H1 (cell line): ENCODE results near the gene GJE1. TPM values are rescaled to one million over a fixed set of nuclear protein-coding genes. Genes with fewer than 3 reads are reported as not detected.

Source experiments
- CTCF ChIA-PET: fragments of 300-600 bp; sonication (Branson Sonifier 250); formaldehyde crosslinking; loops from one replicate; lab custom pipeline; 2021; ENCODE audit not compliant: partially characterized antibody; lab: Charles Lee
- POLR2A ChIA-PET: fragments of 300-600 bp; sonication (Branson Sonifier 250); formaldehyde crosslinking; loops from one replicate; lab custom pipeline; 2021; ENCODE audit warnings: inconsistent platforms; ENCODE audit not compliant: partially characterized antibody; lab: Charles Lee
- DNase-seq, 2 experiments: peaks; one replicate each; pipeline versions ENCODE4 v3.0.0 to v3.0.0-alpha.2; 2010 to 2022; ENCODE audit warnings: low spot score in 2 of 2, low read depth in 1 of 2, mixed read lengths in 1 of 2
- FAIRE-seq: peaks from 2 replicates; lab custom pipeline; 2011; peaks lifted over from hg19 to GRCh38; lab: Jason Lieb, UNC
- H2AFZ ChIP-seq: 2 replicates; pipeline ENCODE4 v1.8.1; 2012; ENCODE audit warnings: low read length, inconsistent platforms
- H2AK5ac ChIP-seq: 2 replicates; pipeline ENCODE4 v1.6.1; 2013; ENCODE audit warnings: low read depth, low read length
- H2BK120ac ChIP-seq: replicated peaks from 2 replicates; pipeline ENCODE3; 2013; ENCODE audit warnings: low read depth, low read length, inconsistent platforms
- H2BK12ac ChIP-seq: 2 replicates; pipeline ENCODE4 v1.6.1; 2013; ENCODE audit warnings: low read depth, low read length
- H2BK15ac ChIP-seq: 2 replicates; pipeline ENCODE4 v1.6.1; 2013; ENCODE audit warnings: low read length
- H2BK20ac ChIP-seq: 2 replicates; pipeline ENCODE4 v1.6.1; 2013; ENCODE audit warnings: low read length
- H2BK5ac ChIP-seq: 2 replicates; pipeline ENCODE4 v1.6.1; 2013; ENCODE audit warnings: low read depth, low read length
- H3K14ac ChIP-seq: 2 replicates; pipeline ENCODE4 v1.6.1; 2013; ENCODE audit warnings: inconsistent platforms; ENCODE audit not compliant: insufficient read length
- H3K18ac ChIP-seq: 2 replicates; pipeline ENCODE4 v1.6.1; 2013; ENCODE audit warnings: low read length; ENCODE audit errors: extremely low read depth
- H3K23ac ChIP-seq: 2 replicates; pipeline ENCODE4 v1.6.1; 2013; ENCODE audit warnings: inconsistent platforms; ENCODE audit not compliant: insufficient read length
- H3K23me2 ChIP-seq: 2 replicates; pipeline ENCODE4 v1.6.1; 2013; ENCODE audit warnings: low read depth, low read length
- H3K27ac ChIP-seq: 2 replicates; pipeline ENCODE4 v1.6.1; 2011; ENCODE audit warnings: low read depth, low read length, inconsistent platforms
- H3K27me3 ChIP-seq, 4 experiments: replicated peaks in 1 of 4; 1 replicate in 1 of 4; 2 replicates in 3 of 4; pipeline versions ENCODE4 v1.6.1 to v1.8.1; 2011 to 2013; ENCODE audit warnings: low read length in 3 of 4, mild to moderate bottlenecking in 3 of 4, inconsistent platforms in 2 of 4, mixed read lengths in 2 of 4, moderate library complexity in 1 of 4; ENCODE audit not compliant: control insufficient read depth in 3 of 4, insufficient read depth in 3 of 4; ENCODE audit errors: extremely low read depth in 1 of 4
- H3K36me3 ChIP-seq, 4 experiments: 2 replicates each; pipeline versions ENCODE4 v1.6.1 to v1.8.1; 2011 to 2013; ENCODE audit warnings: mild to moderate bottlenecking in 4 of 4, low read length in 3 of 4, moderate library complexity in 2 of 4, control low read depth in 1 of 4, inconsistent platforms in 1 of 4; ENCODE audit not compliant: insufficient read depth in 4 of 4, control insufficient read depth in 2 of 4
- H3K4ac ChIP-seq: replicated peaks from 2 replicates; pipeline ENCODE3; 2013; ENCODE audit warnings: low read length, low read depth, mixed read lengths, inconsistent platforms; ENCODE audit not compliant: insufficient read length
- H3K4me1 ChIP-seq, 4 experiments: replicated peaks in 1 of 4; 1 replicate in 1 of 4; 2 replicates in 3 of 4; pipeline versions ENCODE4 v1.6.1 to v1.8.1; 2011 to 2013; ENCODE audit warnings: low read length in 3 of 4, inconsistent platforms in 2 of 4, mixed read lengths in 1 of 4; ENCODE audit not compliant: insufficient read depth in 4 of 4, control insufficient read depth in 3 of 4
- H3K4me2 ChIP-seq, 2 experiments: 2 replicates each; pipeline versions ENCODE4 v1.6.1 to v1.8.1; 2011 to 2013; ENCODE audit warnings: low read depth in 2 of 2, low read length in 2 of 2, control low read depth in 1 of 2, inconsistent platforms in 1 of 2, mild to moderate bottlenecking in 1 of 2; ENCODE audit not compliant: insufficient read depth in 1 of 2
- H3K4me3 ChIP-seq, 4 experiments: fragments of 200-600, 300-600 bp in 1 of 4; sonication (generic), shearing (Covaris generic), sonication (Bioruptor Twin) in 1 of 4; 2 replicates each; pipeline versions ENCODE4 v1.5.1 to v1.8.1; 2011 to 2016; ENCODE audit warnings: low read length in 4 of 4, low read depth in 3 of 4, control low read depth in 2 of 4, inconsistent platforms in 2 of 4, mild to moderate bottlenecking in 2 of 4, mixed read lengths in 1 of 4, moderate library complexity in 1 of 4; ENCODE audit not compliant: insufficient read depth in 2 of 4; ENCODE audit errors: extremely low read depth in 1 of 4
- H3K56ac ChIP-seq: replicated peaks from 2 replicates; pipeline ENCODE3; 2013; ENCODE audit warnings: low read depth, mild to moderate bottlenecking, mixed read lengths, low read length, inconsistent platforms; ENCODE audit not compliant: insufficient read length
- H3K79me1 ChIP-seq: 2 replicates; pipeline ENCODE4 v1.6.1; 2013; ENCODE audit warnings: low read depth, low read length, control low read depth
- H3K79me2 ChIP-seq, 2 experiments: 2 replicates each; pipeline versions ENCODE4 v1.6.1 to v1.8.1; 2012 to 2013; ENCODE audit warnings: low read length in 2 of 2, mild to moderate bottlenecking in 2 of 2, inconsistent platforms in 1 of 2; ENCODE audit not compliant: insufficient read depth in 2 of 2, control insufficient read depth in 1 of 2
- H3K9ac ChIP-seq, 4 experiments: replicated peaks in 1 of 4; 1 replicate in 1 of 4; 2 replicates in 3 of 4; pipeline versions ENCODE4 v1.6.1 to v1.8.1; 2011 to 2013; ENCODE audit warnings: low read depth in 3 of 4, low read length in 3 of 4, control low read depth in 2 of 4, mild to moderate bottlenecking in 2 of 4, moderate library complexity in 2 of 4, inconsistent platforms in 1 of 4; ENCODE audit errors: extremely low read depth in 1 of 4
- H3K9me3 ChIP-seq, 2 experiments: 2 replicates each; pipeline versions ENCODE4 v1.6.1 to v1.8.1; 2012 to 2013; ENCODE audit warnings: mild to moderate bottlenecking in 2 of 2, moderate library complexity in 2 of 2, control low read depth in 1 of 2, inconsistent platforms in 1 of 2, low read depth in 1 of 2, low read length in 1 of 2, mixed read lengths in 1 of 2; ENCODE audit not compliant: insufficient read depth in 2 of 2
- H4K20me1 ChIP-seq, 2 experiments: replicated peaks in 1 of 2; 2 replicates each; pipeline versions ENCODE3 to v1.8.1; 2011 to 2013; ENCODE audit warnings: inconsistent platforms in 2 of 2, low read length in 2 of 2, mild to moderate bottlenecking in 1 of 2; ENCODE audit not compliant: insufficient read depth in 2 of 2, control insufficient read depth in 1 of 2
- H4K5ac ChIP-seq: 2 replicates; pipeline ENCODE4 v1.6.1; 2013; ENCODE audit warnings: low read length, low read depth, mixed read lengths, inconsistent platforms; ENCODE audit not compliant: insufficient read length
- H4K8ac ChIP-seq: 2 replicates; pipeline ENCODE4 v1.8.0; 2013; ENCODE audit warnings: mild to moderate bottlenecking, moderate library complexity, low read length, inconsistent platforms; ENCODE audit not compliant: insufficient read depth; ENCODE audit errors: extremely low read depth
- H4K91ac ChIP-seq: replicated peaks from 2 replicates; pipeline ENCODE3; 2013; ENCODE audit warnings: low read length, mixed read lengths, inconsistent platforms; ENCODE audit not compliant: insufficient read length
- BCL11A ChIP-seq, 2 experiments: IDR thresholded peaks; one replicate each; pipeline ENCODE4 v1.6.1; 2011; ENCODE audit warnings: low read depth in 2 of 2, low read length in 2 of 2, mild to moderate bottlenecking in 2 of 2
- CTBP2 ChIP-seq: IDR thresholded peaks from 2 replicates; pipeline ENCODE4 v1.7.0; 2011; ENCODE audit warnings: borderline replicate concordance, mild to moderate bottlenecking, moderate library complexity, mixed read lengths, low read length; ENCODE audit not compliant: insufficient read depth, insufficient read length
- CTCF ChIP-seq, 3 experiments: IDR thresholded peaks; 1 replicate in 2 of 3; 2 replicates in 1 of 3; pipeline versions ENCODE4 v1.5.1 to v1.6.1; 2011; ENCODE audit warnings: low read length in 3 of 3, mild to moderate bottlenecking in 3 of 3, inconsistent platforms in 2 of 3, low read depth in 1 of 3, moderate library complexity in 1 of 3; ENCODE audit not compliant: insufficient read depth in 1 of 3; ENCODE audit errors: control extremely low read depth in 1 of 3
- EP300 ChIP-seq, 2 experiments: IDR thresholded peaks; 1 replicate in 1 of 2; 2 replicates in 1 of 2; pipeline ENCODE4 v1.6.1; 2011 to 2012; ENCODE audit warnings: low read depth in 2 of 2, low read length in 2 of 2, mild to moderate bottlenecking in 2 of 2, borderline replicate concordance in 1 of 2, inconsistent platforms in 1 of 2, moderate library complexity in 1 of 2
- GTF2F1 ChIP-seq: IDR thresholded peaks from 2 replicates; pipeline ENCODE4 v1.6.1; 2012; ENCODE audit warnings: low read depth, low read length, improper control_type of control experiment, borderline replicate concordance
- JUN ChIP-seq: IDR thresholded peaks from 2 replicates; pipeline ENCODE4 v1.6.1; 2011; ENCODE audit warnings: low read depth, mild to moderate bottlenecking, improper control_type of control experiment, low read length
- RBBP5 ChIP-seq: IDR thresholded peaks from 2 replicates; pipeline ENCODE4 v1.7.1; 2012; ENCODE audit warnings: low read depth, mild to moderate bottlenecking, inconsistent platforms, low read length, moderate library complexity, borderline replicate concordance
- SIN3A ChIP-seq, 2 experiments: IDR thresholded peaks in 1 of 2; conservative IDR thresholded peaks in 1 of 2; 2 replicates each; pipeline ENCODE4 v1.6.1; 2011 to 2012; ENCODE audit warnings: low read length in 2 of 2, improper control_type of control experiment in 1 of 2, low read depth in 1 of 2, mild to moderate bottlenecking in 1 of 2
- SRF ChIP-seq: IDR thresholded peaks from 2 replicates; pipeline ENCODE4 v1.6.1; 2011; ENCODE audit warnings: mild to moderate bottlenecking, low read depth, low read length, moderate library complexity
- WGBS, 2 experiments: shearing (Covaris generic) in 1 of 2; methylation state at CpG; one replicate each; pipeline versions ENCODE4 v1.1.6 to v1.1.7; 2013 to 2015; ENCODE audit warnings: low lambda C conversion rate in 2 of 2, mixed read lengths in 2 of 2, inconsistent platforms in 1 of 2, low coverage in 1 of 2, missing lambda C conversion rate in 1 of 2; ENCODE audit not compliant: insufficient replicate concordance in 2 of 2, insufficient coverage in 1 of 2, insufficient read length in 1 of 2; ENCODE audit errors: extremely low coverage in 1 of 2, missing lambda C conversion rate in 1 of 2; 5-methylcytosine and 5-hydroxymethylcytosine counted together
- polyA plus RNA-seq, 7 experiments: library from polyadenylated mRNA; depleted of rRNA in 3 of 7; stranded (reverse) in 5 of 7; unstranded in 2 of 7; fragments of >200 nt in 5 of 7; fragments of 200-250 nt in 2 of 7; gene quantifications; 1 replicate in 5 of 7; 2 replicates in 1 of 7; 4 replicates in 1 of 7; pipeline versions ENCODE4 v1.2.1 to v1.2.3, GENCODE V29; 2011 to 2013; ENCODE audit warnings: missing spikeins in 2 of 7, mixed read lengths in 2 of 7
- total RNA-seq: library from RNA; stranded (reverse); fragmentation: NEBNext Ultra II Directional; extraction: Animal tissue kit (Norgen Biotek cat#: 25700); gene quantifications from 2 replicates; pipeline ENCODE4 v1.2.1, GENCODE V29; 2021

Gene GJE1
- total and polyA plus RNA-seq, 2 of the 8 experiments (the other 6 are each of a cell fraction or from before 2014, with no cell fraction given): not detected

GRCh38 chr6:142174703-142175102 lies 42.0 kb downstream of the GJE1 start:
- Histone ChIP-seq H2AFZ (no peak overlapping the region), H2BK20ac (no peak overlapping the region), H3K23me2 (no peaks in the 10 kb centered on the region), H3K56ac (no peak overlapping the region), H3K4me3 (no peak overlapping the region), H4K91ac (no peak overlapping the region), H4K8ac (no peak overlapping the region), H3K4me1 (no peaks in the 10 kb centered on the region), H3K14ac (no peak overlapping the region), H2BK12ac (no peak overlapping the region), H3K36me3 (peaks cover 0 to 30% (median 7%) of the 10 kb centered on the region in 4 experiments; a peak in 4 of 8 replicates), H3K9ac (no peak overlapping the region), H2BK15ac (no peak overlapping the region), H3K79me1 (no peaks in the 10 kb centered on the region), H3K79me2 (no peaks in the 10 kb centered on the region), H3K4ac (no peak overlapping the region), H3K23ac (no peak overlapping the region), H3K27me3 (no peaks in the 10 kb centered on the region), H2BK120ac (no peak overlapping the region), H3K9me3 (no peaks in the 10 kb centered on the region), H3K4me2 (no peak overlapping the region), H2AK5ac (no peak overlapping the region), H4K20me1 (no peaks in the 10 kb centered on the region), H4K5ac (no peak overlapping the region), H3K27ac (no peak overlapping the region), H2BK5ac (no peak overlapping the region), H3K18ac (no peak overlapping the region)
- FAIRE-seq (no peak), DNase-seq (no peak)
- ChIA-PET POLR2A (no interaction called here), CTCF (no interaction called here)
- TF ChIP-seq JUN (no peak), CTBP2 (no peak), SRF (no peak), RBBP5 (no peak), BCL11A (IDR thresholded peaks at IDR 0.05; ENCODE audit: low read depth in 2 of 2, low read length in 2 of 2) (no peak), SIN3A (conservative IDR thresholded peaks at IDR 0.05 in 1 of 2, IDR thresholded peaks at IDR 0.05 in 1 of 2; ENCODE audit: low read depth in 1 of 2, low read length in 2 of 2) (no peak), CTCF (IDR thresholded peaks at IDR 0.05; ENCODE audit: control extremely low read depth in 1 of 3, insufficient read depth in 1 of 3, low read depth in 1 of 3, low read length in 3 of 3) (no peak), GTF2F1 (no peak), EP300 (IDR thresholded peaks at IDR 0.05; ENCODE audit: borderline replicate concordance in 1 of 2, low read depth in 2 of 2, low read length in 2 of 2) (no peak)
- WGBS, 2 experiments: 96% methylated on average over 6 of the region's 6 CpGs; no CpG with 5 or more reads in 1 of the 2 experiments
